Trophoblast cell (in vitro differentiated cells and primary cell): ENCODE results near the gene GRPEL2.

Experiments
- DNase-seq, 2 donors: peaks; one replicate each; pipeline ENCODE4 v3.0.0-alpha.2; 2016
- H2AFZ ChIP-seq: 2 replicates; pipeline ENCODE4 v1.6.1; 2013; ENCODE audit warnings: low read length, moderate library complexity, mild to moderate bottlenecking; ENCODE audit not compliant: insufficient read depth, poor library complexity
- H2AK5ac ChIP-seq: 2 replicates; pipeline ENCODE4 v1.6.1; 2013; ENCODE audit warnings: mild to moderate bottlenecking, low read length
- H2BK120ac ChIP-seq: 2 replicates; pipeline ENCODE4 v1.6.1; 2013; ENCODE audit warnings: low read length, mild to moderate bottlenecking, moderate library complexity; ENCODE audit not compliant: insufficient read depth, poor library complexity
- H2BK12ac ChIP-seq: 2 replicates; pipeline ENCODE4 v1.6.1; 2013; ENCODE audit warnings: mild to moderate bottlenecking, low read length, moderate library complexity
- H2BK5ac ChIP-seq: 2 replicates; pipeline ENCODE4 v1.6.1; 2013; ENCODE audit warnings: low read length, low read depth, moderate library complexity, mild to moderate bottlenecking; ENCODE audit not compliant: poor library complexity
- H3K14ac ChIP-seq: 2 replicates; pipeline ENCODE4 v1.6.1; 2013; ENCODE audit warnings: mild to moderate bottlenecking, low read length
- H3K18ac ChIP-seq: 2 replicates; pipeline ENCODE4 v1.6.1; 2013; ENCODE audit warnings: mild to moderate bottlenecking, low read length
- H3K23ac ChIP-seq: 2 replicates; pipeline ENCODE4 v1.6.1; 2013; ENCODE audit warnings: low read length
- H3K27ac ChIP-seq: 2 replicates; pipeline ENCODE4 v1.5.1; 2013; ENCODE audit warnings: low read depth, mild to moderate bottlenecking, inconsistent platforms, low read length, moderate library complexity
- H3K27me3 ChIP-seq: 2 replicates; pipeline ENCODE4 v1.6.1; 2013; ENCODE audit warnings: inconsistent platforms, mild to moderate bottlenecking, low read length, moderate library complexity; ENCODE audit not compliant: insufficient read depth
- H3K36me3 ChIP-seq, 2 experiments: 1 replicate in 1 of 2; 2 replicates in 1 of 2; pipeline ENCODE4 v1.6.1; 2013; ENCODE audit warnings: low read length in 2 of 2, mild to moderate bottlenecking in 2 of 2, moderate library complexity in 1 of 2; ENCODE audit not compliant: insufficient read depth in 2 of 2, control insufficient read depth in 1 of 2
- H3K4ac ChIP-seq: 2 replicates; pipeline ENCODE4 v1.6.1; 2013; ENCODE audit warnings: low read depth, mild to moderate bottlenecking, low read length, moderate library complexity
- H3K4me1 ChIP-seq, 2 experiments: 1 replicate in 1 of 2; 2 replicates in 1 of 2; pipeline ENCODE4 v1.6.1; 2013; ENCODE audit warnings: low read length in 2 of 2, mild to moderate bottlenecking in 2 of 2, moderate library complexity in 1 of 2; ENCODE audit not compliant: insufficient read depth in 2 of 2, control insufficient read depth in 1 of 2
- H3K4me2 ChIP-seq: 2 replicates; pipeline ENCODE4 v1.6.1; 2013; ENCODE audit warnings: inconsistent platforms, mild to moderate bottlenecking, low read length, moderate library complexity
- H3K4me3 ChIP-seq: 2 replicates; pipeline ENCODE4 v1.5.1; 2013; ENCODE audit warnings: mild to moderate bottlenecking, low read depth, low read length, inconsistent platforms
- H3K79me1 ChIP-seq: one replicate; pipeline ENCODE4 v1.6.1; 2013; ENCODE audit warnings: low read length
- H3K79me2 ChIP-seq: 2 replicates; pipeline ENCODE4 v1.6.1; 2013; ENCODE audit warnings: low read length, mild to moderate bottlenecking; ENCODE audit not compliant: control insufficient read depth, insufficient read depth, poor library complexity
- H3K9ac ChIP-seq: 2 replicates; pipeline ENCODE4 v1.6.1; 2013; ENCODE audit warnings: mild to moderate bottlenecking, low read length
- H3K9me3 ChIP-seq: 2 replicates; pipeline ENCODE4 v1.6.1; 2013; ENCODE audit warnings: low read depth, mild to moderate bottlenecking, control low read depth, inconsistent platforms, low read length; ENCODE audit not compliant: insufficient read depth
- H4K12ac ChIP-seq: 2 replicates; pipeline ENCODE4 v1.6.1; 2013; ENCODE audit warnings: low read depth, mild to moderate bottlenecking, low read length, moderate library complexity
- H4K8ac ChIP-seq: 2 replicates; pipeline ENCODE4 v1.6.1; 2013; ENCODE audit warnings: low read depth, mild to moderate bottlenecking, low read length, moderate library complexity
- H4K91ac ChIP-seq: one replicate; pipeline ENCODE4 v1.6.1; 2013; ENCODE audit warnings: low read depth, mild to moderate bottlenecking, low read length, moderate library complexity
- WGBS: extraction: QIAGEN DNeasy Blood & Tissue Kit; methylation state at CpG from one replicate; pipeline ENCODE4 v1.1.7; 2013; ENCODE audit warnings: missing lambda C conversion rate; ENCODE audit not compliant: insufficient read length, insufficient coverage; ENCODE audit errors: extremely low coverage; 5-methylcytosine and 5-hydroxymethylcytosine counted together

Gene GRPEL2

GRCh38 chr5:149376104-149376503 is 30.8 kb downstream of the GRPEL2 start:
- no peaks in the 10 kb centered on the region for H3K36me3 ChIP-seq
- H4K8ac ChIP-seq, result no peak overlapping the region
- no peak overlapping the region for H2AFZ ChIP-seq
- WGBS, result no CpG with 5 or more reads among the region's 12 CpGs
- no peak overlapping the region for H3K14ac ChIP-seq
- H3K79me2 ChIP-seq, result no peaks in the 10 kb centered on the region
- H2BK12ac ChIP-seq, result no peak overlapping the region
- H2BK120ac ChIP-seq, result no peak overlapping the region
- no peak overlapping the region for H2AK5ac ChIP-seq
- no peak overlapping the region for H3K4me2 ChIP-seq
- H3K4me3 ChIP-seq, result no peak overlapping the region
- peaks cover 1 to 7% of the 10 kb centered on the region in 2 experiments for H3K4me1 ChIP-seq
- H3K27ac ChIP-seq, result no peak overlapping the region
- H2BK5ac ChIP-seq, result no peak overlapping the region
- no peak overlapping the region for H3K18ac ChIP-seq
- H3K9me3 ChIP-seq, result peaks cover 3% of the 10 kb centered on the region
- no peak overlapping the region for H4K12ac ChIP-seq
- H4K91ac ChIP-seq, result no peak overlapping the region
- H3K27me3 ChIP-seq, result no peaks in the 10 kb centered on the region
- no peak overlapping the region for H3K9ac ChIP-seq
- DNase-seq, result no peak
- H3K23ac ChIP-seq, result no peak overlapping the region
- no peak overlapping the region for H3K4ac ChIP-seq
- H3K79me1 ChIP-seq, result peaks cover 5% of the 10 kb centered on the region

- peaks cover 5 to 11% of the 10 kb centered on the region in 2 experiments for H3K4me1 ChIP-seq
- H3K27ac ChIP-seq, result no peak overlapping the region
- DNase-seq, result no peak
- WGBS, result no CpG with 5 or more reads among the region's 7 CpGs
- no peaks in the 10 kb centered on the region for H3K36me3 ChIP-seq
- H3K4ac ChIP-seq, result no peak overlapping the region
- H3K14ac ChIP-seq, result no peak overlapping the region
- H2BK5ac ChIP-seq, result no peak overlapping the region
- H2BK12ac ChIP-seq, result no peak overlapping the region
- H4K8ac ChIP-seq, result no peak overlapping the region
- no peak overlapping the region for H4K91ac ChIP-seq
- H3K18ac ChIP-seq, result no peak overlapping the region
- no peak overlapping the region for H2AFZ ChIP-seq
- peaks cover 8% of the 10 kb centered on the region for H3K79me1 ChIP-seq
- H2BK120ac ChIP-seq, result no peak overlapping the region
- H3K4me3 ChIP-seq, result no peak overlapping the region
- H3K4me2 ChIP-seq, result no peak overlapping the region
- H3K9me3 ChIP-seq, result peaks cover 3% of the 10 kb centered on the region
- H2AK5ac ChIP-seq, result no peak overlapping the region
- no peak overlapping the region for H4K12ac ChIP-seq
- no peaks in the 10 kb centered on the region for H3K79me2 ChIP-seq
- no peak overlapping the region for H3K9ac ChIP-seq
- H3K23ac ChIP-seq, result no peak overlapping the region
- H3K27me3 ChIP-seq, result no peaks in the 10 kb centered on the region
These were observed 31.6 kb downstream of the GRPEL2 start for GRCh38 chr5:149376711-149377447.

GRCh38 chr5:149378241-149378820 is 33.0 kb downstream of the GRPEL2 start:
- DNase-seq, result no peak
- WGBS, result no CpG with 5 or more reads among the region's 5 CpGs
- Histone ChIP-seq H2BK120ac (no peak overlapping the region), H3K9me3 (peaks cover 3% of the 10 kb centered on the region), H3K4me3 (no peak overlapping the region), H2BK12ac (no peak overlapping the region), H2BK5ac (no peak overlapping the region), H3K4me1 (peaks cover 16 to 19% of the 10 kb centered on the region in 2 experiments), H4K12ac (no peak overlapping the region), H3K79me2 (no peaks in the 10 kb centered on the region), H3K36me3 (no peaks in the 10 kb centered on the region), H2AFZ (no peak overlapping the region), H4K8ac (no peak overlapping the region), H3K4me2 (no peak overlapping the region), H2AK5ac (no peak overlapping the region), H3K27ac (no peak overlapping the region), H3K9ac (no peak overlapping the region), H3K79me1 (peaks cover 13% of the 10 kb centered on the region), H3K27me3 (no peaks in the 10 kb centered on the region), H4K91ac (no peak overlapping the region), H3K23ac (no peak overlapping the region), H3K4ac (no peak overlapping the region), H3K14ac (no peak overlapping the region), H3K18ac (no peak overlapping the region)

- Histone ChIP-seq H3K36me3 (no peaks in the 10 kb centered on the region), H2BK120ac (no peak within 1 kb of the TSS), H4K12ac (no peak within 1 kb of the TSS), H3K4me3 (no peak within 1 kb of the TSS), H4K8ac (no peak within 1 kb of the TSS), H3K18ac (no peak within 1 kb of the TSS), H3K79me1 (peaks cover 14% of the 10 kb centered on the region), H3K9me3 (peaks cover 3% of the 10 kb centered on the region), H3K9ac (no peak within 1 kb of the TSS), H2BK5ac (no peak within 1 kb of the TSS), H2AFZ (no peak within 1 kb of the TSS), H3K4me2 (no peak within 1 kb of the TSS), H3K23ac (no peak within 1 kb of the TSS), H3K4me1 (peaks cover 19% of the 10 kb centered on the region in 2 experiments), H2BK12ac (peak within 1 kb of the TSS; percentile 28), H3K79me2 (no peaks in the 10 kb centered on the region), H2AK5ac (no peak within 1 kb of the TSS), H3K4ac (no peak within 1 kb of the TSS), H3K27ac (no peak within 1 kb of the TSS), H3K14ac (no peak within 1 kb of the TSS), H4K91ac (no peak within 1 kb of the TSS), H3K27me3 (no peaks in the 10 kb centered on the region)
- WGBS, result no CpG with 5 or more reads among the region's 22 CpGs
- no peak for DNase-seq
These were observed 34.0 kb downstream of the GRPEL2 start, which contains the start of gene IL17B for GRCh38 chr5:149379177-149379761. TSS of gene IL17B (minus strand) at chr5:149379292. CDS start at chr5:149379225, 67 bp downstream.
